IPS-20b (cell line): Measurements from ENCODE around the gene TBC1D16.

Experiments used
- H3K27ac ChIP-seq: one replicate; pipeline ENCODE4 v1.5.1; 2013; ENCODE audit warnings: low read length
- H3K27me3 ChIP-seq: 2 replicates; pipeline ENCODE4 v1.6.1; 2013; ENCODE audit warnings: mild to moderate bottlenecking, low read length, inconsistent platforms; ENCODE audit not compliant: insufficient read depth
- H3K36me3 ChIP-seq: 2 replicates; pipeline ENCODE4 v1.6.1; 2013; ENCODE audit warnings: low read depth, mild to moderate bottlenecking, inconsistent platforms, low read length, moderate library complexity; ENCODE audit not compliant: insufficient read depth
- H3K4me1 ChIP-seq: 2 replicates; pipeline ENCODE4 v1.6.1; 2013; ENCODE audit warnings: mild to moderate bottlenecking, control low read depth, inconsistent platforms, low read length, moderate library complexity; ENCODE audit not compliant: insufficient read depth
- H3K4me3 ChIP-seq: 2 replicates; pipeline ENCODE4 v1.5.1; 2013; ENCODE audit warnings: mild to moderate bottlenecking, low read length, inconsistent platforms
- H3K9ac ChIP-seq: 2 replicates; pipeline ENCODE4 v1.6.1; 2013; ENCODE audit warnings: low read depth, mild to moderate bottlenecking, inconsistent platforms, low read length, moderate library complexity
- H3K9me3 ChIP-seq: 2 replicates; pipeline ENCODE4 v1.6.1; 2013; ENCODE audit warnings: mild to moderate bottlenecking, low read depth, low read length, inconsistent platforms; ENCODE audit not compliant: insufficient read depth

Gene TBC1D16, protein sequence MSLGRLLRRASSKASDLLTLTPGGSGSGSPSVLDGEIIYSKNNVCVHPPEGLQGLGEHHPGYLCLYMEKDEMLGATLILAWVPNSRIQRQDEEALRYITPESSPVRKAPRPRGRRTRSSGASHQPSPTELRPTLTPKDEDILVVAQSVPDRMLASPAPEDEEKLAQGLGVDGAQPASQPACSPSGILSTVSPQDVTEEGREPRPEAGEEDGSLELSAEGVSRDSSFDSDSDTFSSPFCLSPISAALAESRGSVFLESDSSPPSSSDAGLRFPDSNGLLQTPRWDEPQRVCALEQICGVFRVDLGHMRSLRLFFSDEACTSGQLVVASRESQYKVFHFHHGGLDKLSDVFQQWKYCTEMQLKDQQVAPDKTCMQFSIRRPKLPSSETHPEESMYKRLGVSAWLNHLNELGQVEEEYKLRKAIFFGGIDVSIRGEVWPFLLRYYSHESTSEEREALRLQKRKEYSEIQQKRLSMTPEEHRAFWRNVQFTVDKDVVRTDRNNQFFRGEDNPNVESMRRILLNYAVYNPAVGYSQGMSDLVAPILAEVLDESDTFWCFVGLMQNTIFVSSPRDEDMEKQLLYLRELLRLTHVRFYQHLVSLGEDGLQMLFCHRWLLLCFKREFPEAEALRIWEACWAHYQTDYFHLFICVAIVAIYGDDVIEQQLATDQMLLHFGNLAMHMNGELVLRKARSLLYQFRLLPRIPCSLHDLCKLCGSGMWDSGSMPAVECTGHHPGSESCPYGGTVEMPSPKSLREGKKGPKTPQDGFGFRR

GRCh38 chr17:80035687-80035936, at the start of gene TBC1D16:
Gene TBC1D16 (minus strand): TSS chr17:80035872. CDS start chr17:80013547, 22,325 bp downstream.
- peak within 1 kb of the TSS; percentile 85 for H3K9ac ChIP-seq
- peaks cover 6% of the 10 kb centered on the region for H3K36me3 ChIP-seq
- H3K9me3 ChIP-seq: no peaks in the 10 kb centered on the region
- H3K4me1 ChIP-seq: no peaks in the 10 kb centered on the region
- peak within 1 kb of the TSS; percentile 55 for H3K27ac ChIP-seq
- H3K27me3 ChIP-seq: no peaks in the 10 kb centered on the region
- peak within 1 kb of the TSS; percentile 92 for H3K4me3 ChIP-seq

DNA sequence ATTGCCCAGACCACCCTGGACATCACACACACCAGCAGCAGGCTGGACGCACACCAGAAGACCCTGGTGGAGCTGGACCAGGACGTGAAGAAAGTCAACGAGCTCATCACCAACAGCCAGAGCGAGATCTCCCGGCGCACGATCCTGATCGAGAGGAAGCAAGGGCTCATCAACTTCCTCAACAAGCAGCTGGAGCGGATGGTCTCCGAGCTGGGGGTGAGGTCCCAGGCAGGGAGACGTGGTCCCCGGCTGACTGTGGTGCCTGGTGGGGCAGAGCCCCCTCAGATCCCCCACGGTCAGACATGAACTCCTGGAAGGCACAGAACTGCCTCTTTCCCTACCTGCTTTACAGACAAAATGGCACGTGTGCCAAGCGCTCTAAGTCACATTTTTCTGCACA, 49.1 kb upstream of the TBC1D16 start:
- Histone ChIP-seq H3K27ac (no peak overlapping the region), H3K9ac (no peak overlapping the region), H3K4me3 (no peak overlapping the region), H3K27me3 (no peaks in the 10 kb centered on the region), H3K36me3 (no peaks in the 10 kb centered on the region), H3K4me1 (peaks cover 2% of the 10 kb centered on the region; the same call in 1 of the 2 replicates), H3K9me3 (no peaks in the 10 kb centered on the region)

GRCh38 chr17:80083136-80083661, 47.5 kb upstream of the TBC1D16 start:
- Histone ChIP-seq H3K9ac (no peak overlapping the region), H3K27ac (no peak overlapping the region), H3K36me3 (no peaks in the 10 kb centered on the region), H3K27me3 (no peaks in the 10 kb centered on the region), H3K9me3 (no peaks in the 10 kb centered on the region), H3K4me3 (no peak overlapping the region), H3K4me1 (peaks cover 2% of the 10 kb centered on the region; the same call in 1 of the 2 replicates)

DNA sequence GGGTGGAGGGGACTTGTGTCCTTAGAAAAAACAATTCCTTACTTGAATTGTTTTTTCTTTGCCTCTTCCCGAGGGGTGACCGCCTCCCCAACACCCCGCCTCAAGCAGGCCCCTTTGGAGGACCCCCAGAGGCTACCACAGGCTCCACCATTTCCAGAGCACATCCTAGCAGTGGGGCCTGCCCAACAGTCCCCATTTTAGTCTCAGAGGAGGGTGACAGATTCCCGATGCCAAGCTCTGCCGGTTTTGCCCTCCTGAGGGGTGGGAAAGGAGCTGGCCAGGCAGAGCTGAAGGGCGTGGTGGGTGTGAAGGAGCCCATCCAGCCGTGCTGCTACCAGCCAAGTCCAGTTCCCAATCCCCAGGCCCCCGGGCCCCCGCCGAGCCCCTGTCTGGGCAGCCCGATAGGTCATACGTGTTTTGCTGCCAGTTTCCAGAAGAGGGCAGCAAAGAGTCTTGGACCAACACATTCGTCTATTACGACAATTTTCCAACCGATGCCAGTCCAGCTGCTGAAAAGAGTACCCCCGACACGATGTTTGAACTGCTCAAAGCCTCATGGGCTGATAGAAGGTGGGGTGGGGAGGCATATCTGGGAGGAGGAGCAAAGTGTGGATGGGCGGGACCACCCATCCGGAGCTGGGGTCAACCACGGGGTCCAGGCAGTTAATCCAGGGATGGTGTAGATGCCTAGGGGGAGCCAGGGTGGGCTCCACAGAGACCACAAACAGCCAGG, 46.9 kb upstream of the TBC1D16 start:
- H3K27ac ChIP-seq: no peak overlapping the region
- H3K36me3 ChIP-seq: no peaks in the 10 kb centered on the region
- no peaks in the 10 kb centered on the region for H3K27me3 ChIP-seq
- H3K9ac ChIP-seq: no peak overlapping the region
- no peak overlapping the region for H3K4me3 ChIP-seq
- H3K9me3 ChIP-seq: no peaks in the 10 kb centered on the region
- H3K4me1 ChIP-seq: peaks cover 2% of the 10 kb centered on the region; the same call in 1 of the 2 replicates

DNA sequence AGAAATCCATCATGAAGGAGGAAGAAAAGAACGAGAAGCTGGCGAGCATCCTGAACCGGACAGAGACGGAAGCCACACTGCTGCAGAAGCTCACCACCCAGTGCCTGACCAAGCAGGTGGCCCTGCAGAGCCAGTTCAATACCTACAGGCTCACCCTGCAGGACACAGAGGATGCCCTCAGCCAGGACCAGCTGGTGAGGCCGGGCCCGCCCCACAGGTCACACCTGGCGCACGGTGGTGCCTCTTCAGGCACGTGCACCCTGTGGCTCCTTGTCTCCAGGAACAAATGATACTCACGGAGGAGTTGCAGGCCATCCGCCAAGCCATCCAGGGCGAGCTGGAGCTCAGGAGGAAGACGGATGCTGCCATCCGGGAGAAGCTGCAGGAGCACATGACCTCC, 45.9 kb upstream of the TBC1D16 start:
- Histone ChIP-seq H3K9ac (no peak overlapping the region), H3K4me3 (no peak overlapping the region), H3K27me3 (no peaks in the 10 kb centered on the region), H3K4me1 (peaks cover 2% of the 10 kb centered on the region; the same call in 1 of the 2 replicates), H3K36me3 (no peaks in the 10 kb centered on the region), H3K9me3 (no peaks in the 10 kb centered on the region), H3K27ac (no peak overlapping the region)

- no peak overlapping the region for H3K27ac ChIP-seq
- no peaks in the 10 kb centered on the region for H3K36me3 ChIP-seq
- peaks cover 2% of the 10 kb centered on the region; the same call in 1 of the 2 replicates for H3K4me1 ChIP-seq
- no peaks in the 10 kb centered on the region for H3K9me3 ChIP-seq
- no peaks in the 10 kb centered on the region for H3K27me3 ChIP-seq
- H3K4me3 ChIP-seq: no peak overlapping the region
- H3K9ac ChIP-seq: no peak overlapping the region
Measured at GRCh38 chr17:80080081-80080480, 44.4 kb upstream of the TBC1D16 start.

- Histone ChIP-seq H3K36me3 (no peaks in the 10 kb centered on the region), H3K9ac (no peak overlapping the region), H3K4me3 (no peak overlapping the region), H3K9me3 (no peaks in the 10 kb centered on the region), H3K27ac (no peak overlapping the region), H3K27me3 (no peaks in the 10 kb centered on the region), H3K4me1 (no peaks in the 10 kb centered on the region)
Measured at GRCh38 chr17:80072410-80072809, 36.7 kb upstream of the TBC1D16 start.

DNA sequence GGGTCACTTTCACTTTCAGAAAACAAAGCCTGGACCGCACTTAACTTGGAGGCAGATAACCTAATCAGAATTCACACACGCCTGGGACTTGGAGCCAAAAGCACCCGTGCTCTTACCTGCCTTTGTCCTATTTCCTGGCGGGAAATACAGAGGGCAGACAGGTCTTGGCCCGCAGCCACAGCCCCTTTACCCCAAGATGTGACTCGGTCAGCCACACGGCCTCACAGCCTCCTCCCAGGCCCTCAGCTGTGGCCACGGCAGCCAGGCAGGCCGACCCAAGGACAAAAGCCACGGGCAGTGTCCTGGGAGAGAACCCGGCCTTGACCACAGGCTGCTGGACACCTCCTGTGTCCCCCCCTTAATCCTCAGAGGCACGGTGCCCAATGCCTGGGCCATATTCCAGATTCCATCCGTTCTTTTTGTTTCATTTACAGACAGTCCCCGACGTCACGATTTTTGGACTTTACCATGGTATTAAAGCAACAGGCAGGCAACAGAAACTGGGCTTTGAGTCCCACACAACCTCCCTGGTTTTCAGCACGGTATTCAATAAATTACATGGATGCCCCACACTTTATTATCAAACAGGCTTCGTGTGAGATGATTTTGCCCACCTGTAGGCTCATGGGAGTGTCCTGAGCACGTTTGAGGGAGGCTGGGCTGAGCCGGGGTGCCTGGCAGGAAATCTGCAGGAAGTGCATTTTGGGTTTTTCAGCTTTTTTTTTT, 35.6 kb upstream of the TBC1D16 start:
- no peak overlapping the region for H3K9ac ChIP-seq
- H3K4me1 ChIP-seq: no peaks in the 10 kb centered on the region; the same call in 1 of the 2 replicates
- H3K4me3 ChIP-seq: no peak overlapping the region
- no peaks in the 10 kb centered on the region for H3K9me3 ChIP-seq
- H3K27ac ChIP-seq: no peak overlapping the region
- no peaks in the 10 kb centered on the region for H3K36me3 ChIP-seq
- H3K27me3 ChIP-seq: no peaks in the 10 kb centered on the region

GRCh38 chr17:80070375-80071115, 34.9 kb upstream of the TBC1D16 start:
- Histone ChIP-seq H3K9ac (no peak overlapping the region), H3K4me3 (no peak overlapping the region), H3K9me3 (no peaks in the 10 kb centered on the region), H3K27me3 (no peaks in the 10 kb centered on the region), H3K4me1 (peaks cover 4% of the 10 kb centered on the region; the same call in 1 of the 2 replicates), H3K36me3 (no peaks in the 10 kb centered on the region), H3K27ac (no peak overlapping the region)

DNA sequence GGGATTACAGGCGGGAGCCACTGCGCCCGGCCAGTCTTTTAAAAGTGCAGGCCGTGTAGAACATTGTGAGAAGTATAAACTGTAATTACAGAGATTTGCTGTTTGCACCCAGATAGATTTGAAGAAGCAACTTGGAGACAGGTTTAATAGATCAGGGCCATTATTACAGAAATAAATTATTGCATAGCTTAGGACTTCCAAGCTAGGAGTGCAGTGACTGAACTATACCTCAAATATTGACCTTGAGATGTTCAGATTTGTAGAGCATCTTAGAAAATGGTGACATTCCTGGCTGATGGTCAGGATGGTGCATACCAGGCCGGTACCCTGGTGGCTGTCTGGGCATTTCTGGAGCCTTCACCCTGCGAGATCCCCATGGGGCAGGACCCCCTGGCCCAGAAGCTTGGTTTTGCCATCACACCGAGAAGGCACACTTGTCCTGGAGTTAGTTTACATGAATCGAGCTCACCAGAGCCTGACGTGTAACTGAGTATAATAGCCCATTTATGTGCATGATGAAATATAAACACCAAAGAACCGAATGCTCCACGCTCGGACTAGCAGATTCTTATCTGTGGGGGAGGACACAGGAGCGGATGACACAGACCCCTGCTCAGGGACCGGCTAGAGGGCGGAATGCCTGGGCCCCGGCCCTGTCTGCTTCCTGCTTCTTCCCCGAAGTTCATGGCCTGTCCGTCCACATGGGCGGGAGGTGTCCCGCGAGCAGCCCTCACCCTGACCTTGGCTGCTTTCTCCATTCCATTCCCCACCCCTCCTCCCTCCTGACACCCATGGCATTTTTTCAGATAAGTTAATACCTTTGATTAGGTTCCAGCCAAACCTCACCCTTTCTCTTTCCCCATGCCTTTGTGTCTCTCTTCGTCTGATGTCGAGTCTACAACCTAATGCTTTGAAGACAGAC, 32.9 kb upstream of the TBC1D16 start:
- no peak overlapping the region for H3K27ac ChIP-seq
- no peak overlapping the region for H3K9ac ChIP-seq
- no peak overlapping the region for H3K4me3 ChIP-seq
- H3K9me3 ChIP-seq: no peaks in the 10 kb centered on the region
- peaks cover 4% of the 10 kb centered on the region; the same call in 1 of the 2 replicates for H3K4me1 ChIP-seq
- no peaks in the 10 kb centered on the region for H3K27me3 ChIP-seq
- H3K36me3 ChIP-seq: no peaks in the 10 kb centered on the region
